ENCODE measurements around the gene AQP6.

Gene AQP6

GRCh38 chr12:49947593-49948226, 25.0 kb upstream of the AQP6 start:
- no peak for DNase-seq (ENCODE audit: low spot score in 2 of 2)
- H3K9me3 ChIP-seq, result no peaks in the 10 kb centered on the region
- H3K27me3 ChIP-seq (ENCODE audit: low read depth), result no peaks in the 10 kb centered on the region
- in situ Hi-C loops (cut with MboI; ENCODE audit: low sequenced_read_pairs), result no loop called here
- H3K4me1 ChIP-seq, result peaks cover 8% of the 10 kb centered on the region
- no peaks in the 10 kb centered on the region for H3K36me3 ChIP-seq (replicated peaks)
- no peak overlapping the region for H3K4me3 ChIP-seq

GRCh38 chr12:49948866-49949845, 23.6 kb upstream of the AQP6 start:
- no peak for DNase-seq (ENCODE audit: low spot score in 2 of 2)
- in situ Hi-C loops (cut with MboI; ENCODE audit: low sequenced_read_pairs), result no loop called here
- no peaks in the 10 kb centered on the region for H3K27me3 ChIP-seq (ENCODE audit: low read depth)
- H3K4me3 ChIP-seq, result no peak overlapping the region
- no peaks in the 10 kb centered on the region for H3K9me3 ChIP-seq
- H3K4me1 ChIP-seq, result peaks cover 8% of the 10 kb centered on the region
- H3K36me3 ChIP-seq (replicated peaks), result no peaks in the 10 kb centered on the region

- Histone ChIP-seq H3K4me1 (peaks cover 8% of the 10 kb centered on the region), H3K36me3 (replicated peaks) (no peaks in the 10 kb centered on the region), H3K4me3 (no peak overlapping the region), H3K27me3 (ENCODE audit: low read depth) (no peaks in the 10 kb centered on the region), H3K9me3 (no peaks in the 10 kb centered on the region)
- in situ Hi-C loops (cut with MboI; ENCODE audit: low sequenced_read_pairs), result no loop called here
- DNase-seq (ENCODE audit: low spot score in 2 of 2), result no peak
Measured at GRCh38 chr12:49949866-49950265, 22.9 kb upstream of the AQP6 start.

GRCh38 chr12:49950273-49951251, 22.2 kb upstream of the AQP6 start, which contains the start of gene AQP2:
Gene AQP2 (plus strand): TSS chr12:49950737. CDS start chr12:49950831, 94 bp downstream.
- Histone ChIP-seq H3K36me3 (replicated peaks) (no peaks in the 10 kb centered on the region), H3K9me3 (no peaks in the 10 kb centered on the region), H3K27me3 (ENCODE audit: low read depth) (peaks cover 3% of the 10 kb centered on the region; the same call in 1 of the 2 replicates), H3K4me1 (peaks cover 8% of the 10 kb centered on the region), H3K4me3 (no peak within 1 kb of the TSS)
- no peak for DNase-seq (ENCODE audit: low spot score in 2 of 2)
- in situ Hi-C loops (cut with MboI; ENCODE audit: low sequenced_read_pairs), result no loop called here

- in situ Hi-C loops (cut with MboI; ENCODE audit: low sequenced_read_pairs), result no loop called here
- no peaks in the 10 kb centered on the region for H3K4me1 ChIP-seq
- peaks cover 10% of the 10 kb centered on the region; the same call in 1 of the 2 replicates for H3K27me3 ChIP-seq (ENCODE audit: low read depth)
- no peaks in the 10 kb centered on the region for H3K9me3 ChIP-seq
- no peak overlapping the region for H3K4me3 ChIP-seq
- no peaks in the 10 kb centered on the region for H3K36me3 ChIP-seq (replicated peaks)
- no peak for DNase-seq (ENCODE audit: low spot score in 2 of 2)
Measured at GRCh38 chr12:49951411-49952240, 21.1 kb upstream of the AQP6 start.

- H3K9me3 ChIP-seq, result no peaks in the 10 kb centered on the region
- H3K27me3 ChIP-seq (ENCODE audit: low read depth), result peaks cover 10% of the 10 kb centered on the region; the same call in 1 of the 2 replicates
- no peak overlapping the region for H3K4me3 ChIP-seq
- in situ Hi-C loops (cut with MboI; ENCODE audit: low sequenced_read_pairs), result no loop called here
- H3K36me3 ChIP-seq (replicated peaks), result no peaks in the 10 kb centered on the region
- no peak for DNase-seq (ENCODE audit: low spot score in 2 of 2)
- H3K4me1 ChIP-seq, result no peaks in the 10 kb centered on the region
Measured at GRCh38 chr12:49952391-49953055, 20.2 kb upstream of the AQP6 start.

GRCh38 chr12:49953151-49953550, 19.6 kb upstream of the AQP6 start:
- in situ Hi-C loops (cut with MboI; ENCODE audit: low sequenced_read_pairs), result no loop called here
- peaks cover 10% of the 10 kb centered on the region; the same call in 1 of the 2 replicates for H3K27me3 ChIP-seq (ENCODE audit: low read depth)
- H3K4me3 ChIP-seq, result no peak overlapping the region
- H3K4me1 ChIP-seq, result no peaks in the 10 kb centered on the region
- H3K9me3 ChIP-seq, result no peaks in the 10 kb centered on the region
- H3K36me3 ChIP-seq (replicated peaks), result no peaks in the 10 kb centered on the region
- no peak for DNase-seq (ENCODE audit: low spot score in 2 of 2)

GRCh38 chr12:49953961-49954846, 18.5 kb upstream of the AQP6 start:
- Histone ChIP-seq H3K27me3 (ENCODE audit: low read depth) (peaks cover 10% of the 10 kb centered on the region; the same call in 1 of the 2 replicates), H3K4me1 (no peaks in the 10 kb centered on the region), H3K36me3 (replicated peaks) (no peaks in the 10 kb centered on the region), H3K4me3 (no peak overlapping the region), H3K9me3 (no peaks in the 10 kb centered on the region)
- in situ Hi-C loops (cut with MboI; ENCODE audit: low sequenced_read_pairs), result no loop called here
- no peak for DNase-seq (ENCODE audit: low spot score in 2 of 2)

- no peak for DNase-seq (ENCODE audit: low spot score in 2 of 2)
Measured at GRCh38 chr12:49954863-49955830, 17.6 kb upstream of the AQP6 start.

GRCh38 chr12:49955899-49956662, 16.7 kb upstream of the AQP6 start:
- Histone ChIP-seq H3K27me3 (ENCODE audit: low read depth) (peaks cover 13% of the 10 kb centered on the region), H3K4me1 (no peaks in the 10 kb centered on the region), H3K9me3 (no peaks in the 10 kb centered on the region), H3K4me3 (no peak overlapping the region), H3K36me3 (replicated peaks) (no peaks in the 10 kb centered on the region)
- in situ Hi-C loops (cut with MboI; ENCODE audit: low sequenced_read_pairs), result no loop called here
- no peak for DNase-seq (ENCODE audit: low spot score in 2 of 2)

More at GRCh38 chr12:49954863-49955830, 17.6 kb upstream of the AQP6 start:
- no peaks in the 10 kb centered on the region for H3K4me1 ChIP-seq
- H3K4me3 ChIP-seq, result no peak overlapping the region
- in situ Hi-C loops (cut with MboI; ENCODE audit: low sequenced_read_pairs), result no loop called here
- peaks cover 10% of the 10 kb centered on the region for H3K27me3 ChIP-seq (ENCODE audit: low read depth)
- H3K9me3 ChIP-seq, result no peaks in the 10 kb centered on the region
- H3K36me3 ChIP-seq (replicated peaks), result no peaks in the 10 kb centered on the region

Measured in HAP-1 (cell line).